SH-SY5Y (cell line): ENCODE results near the gene TBKBP1.

Experiments used
- GATA2 ChIP-seq: IDR thresholded peaks from 2 replicates; pipeline ENCODE4 v1.6.1; 2011; ENCODE audit warnings: mild to moderate bottlenecking, low read depth, low read length
- GATA3 ChIP-seq: IDR thresholded peaks from 2 replicates; pipeline ENCODE4 v1.6.1; 2011; ENCODE audit warnings: low read depth, mild to moderate bottlenecking, low read length, moderate library complexity

The TBKBP1 gene

GRCh38 chr17:47687748-47688147 lies 6.2 kb upstream of the TBKBP1 start:
- no peak for TF ChIP-seq GATA3
- TF ChIP-seq GATA2, result no peak

- TF ChIP-seq GATA3 (no peak), GATA2 (no peak)
Observed at GRCh38 chr17:47690121-47690520, 3.8 kb upstream of the TBKBP1 start.

GRCh38 chr17:47692137-47692894 lies 1.6 kb upstream of the TBKBP1 start:
- TF ChIP-seq GATA2 (no peak), GATA3 (no peak)

- TF ChIP-seq GATA2 (no peak), GATA3 (no peak)
Observed at GRCh38 chr17:47692895-47693730, 848 bp upstream of the TBKBP1 start.

- TF ChIP-seq GATA2 (no peak), GATA3 (no peak)
Observed at GRCh38 chr17:47694581-47695428, 844 bp downstream of the TBKBP1 start.

GRCh38 chr17:47695429-47696376 lies 1.7 kb downstream of the TBKBP1 start:
- TF ChIP-seq GATA2 (no peak), GATA3 (no peak)

- TF ChIP-seq GATA3 (no peak), GATA2 (no peak)
Observed at GRCh38 chr17:47696717-47697642, 3.0 kb downstream of the TBKBP1 start.

- TF ChIP-seq GATA3 (no peak), GATA2 (no peak)
Observed at GRCh38 chr17:47697906-47698711, 4.1 kb downstream of the TBKBP1 start.

GRCh38 chr17:47698749-47699535 lies 5.0 kb downstream of the TBKBP1 start:
- TF ChIP-seq GATA2 (no peak), GATA3 (no peak)

GRCh38 chr17:47699536-47699840 lies 5.5 kb downstream of the TBKBP1 start:
- TF ChIP-seq GATA3 (no peak), GATA2 (no peak)
